Fibroblast of gingiva (primary cell): ENCODE measurements around the gene TMOD1.
A peak's percentile ranks its signal among the peaks of the same experiment; 100 is the strongest.

ENCODE experiments used
- DNase-seq: peaks from one replicate; pipeline ENCODE4 v3.0.0-alpha.2; 2011; ENCODE audit warnings: low read depth

TMOD1 gene

DNA sequence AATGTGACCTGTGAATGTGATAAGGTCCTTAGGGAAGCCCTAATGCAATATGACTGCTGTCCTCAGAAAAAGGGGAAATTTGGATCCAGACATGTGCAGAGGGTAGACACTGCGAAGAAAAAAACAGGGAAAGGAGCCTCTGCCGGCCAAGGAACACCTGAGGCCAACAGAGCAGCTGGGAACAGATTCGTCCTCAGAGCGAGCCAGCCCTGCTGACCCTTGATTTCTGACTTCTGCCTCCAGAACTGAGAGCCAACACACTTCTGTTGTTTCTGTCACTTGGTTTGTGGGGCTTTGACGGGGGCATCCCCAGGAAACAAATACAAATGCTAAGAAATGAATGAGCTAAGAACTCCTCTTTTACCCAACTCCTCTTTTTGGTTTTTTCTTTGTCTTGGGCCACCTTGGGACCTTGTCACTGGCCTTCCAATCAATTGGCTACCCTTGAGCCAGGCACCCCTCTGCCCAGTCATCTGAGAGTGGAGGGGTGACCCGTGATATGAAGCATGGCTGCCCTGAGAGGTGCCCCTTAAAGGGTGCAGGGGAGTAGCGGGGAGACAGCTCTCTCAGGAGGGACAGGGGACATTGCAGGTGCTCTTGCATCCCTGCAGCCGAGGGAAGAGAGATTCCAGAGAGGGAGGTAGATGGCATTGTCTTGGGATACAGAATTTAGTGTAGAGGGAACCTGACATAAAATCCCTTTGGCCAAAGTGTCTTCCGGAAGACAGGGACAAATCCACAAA is 16.9 kb downstream of the TMOD1 start:
- no peak for DNase-seq

GRCh38 chr9:97518909-97519307 is 17.4 kb downstream of the TMOD1 start:
- no peak for DNase-seq

GRCh38 chr9:97519441-97519970 is 18.0 kb downstream of the TMOD1 start:
- DNase-seq = no peak

DNA sequence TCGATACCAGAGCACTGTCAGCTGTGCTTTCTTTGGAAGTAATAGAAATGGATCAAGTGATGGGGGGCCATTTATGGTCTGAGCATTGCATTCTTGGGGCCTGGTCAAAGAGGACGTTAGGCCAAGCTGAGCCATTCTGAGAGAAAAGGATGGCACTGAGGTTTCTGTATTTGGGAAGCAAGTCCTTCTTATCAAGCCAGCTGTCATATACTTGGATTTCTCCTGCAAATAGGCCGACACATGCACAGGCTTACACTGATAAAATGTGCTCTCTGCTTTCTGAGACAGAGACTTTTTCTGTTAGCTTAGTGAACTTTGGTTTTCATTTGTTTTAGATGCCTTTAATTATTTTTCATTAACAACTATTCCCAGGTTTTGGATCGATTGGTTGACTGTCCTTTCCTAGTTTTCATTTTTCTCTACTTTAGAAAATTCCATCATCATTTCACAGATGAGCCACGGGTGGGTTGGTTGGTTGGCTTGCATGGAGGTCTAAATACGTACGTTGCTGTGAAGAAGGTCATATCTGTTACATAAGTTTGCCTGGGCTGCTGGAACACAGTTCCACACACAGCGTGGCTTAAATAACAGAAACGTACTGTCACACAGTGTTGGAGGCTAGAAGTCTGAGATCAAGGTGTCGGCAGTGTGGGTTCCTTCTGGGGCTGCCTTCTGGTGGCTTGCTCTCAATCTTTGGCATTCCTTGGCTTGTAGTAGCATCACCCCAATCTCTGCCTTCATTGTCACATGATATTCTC is 20.3 kb downstream of the TMOD1 start:
- DNase-seq = no peak

DNA sequence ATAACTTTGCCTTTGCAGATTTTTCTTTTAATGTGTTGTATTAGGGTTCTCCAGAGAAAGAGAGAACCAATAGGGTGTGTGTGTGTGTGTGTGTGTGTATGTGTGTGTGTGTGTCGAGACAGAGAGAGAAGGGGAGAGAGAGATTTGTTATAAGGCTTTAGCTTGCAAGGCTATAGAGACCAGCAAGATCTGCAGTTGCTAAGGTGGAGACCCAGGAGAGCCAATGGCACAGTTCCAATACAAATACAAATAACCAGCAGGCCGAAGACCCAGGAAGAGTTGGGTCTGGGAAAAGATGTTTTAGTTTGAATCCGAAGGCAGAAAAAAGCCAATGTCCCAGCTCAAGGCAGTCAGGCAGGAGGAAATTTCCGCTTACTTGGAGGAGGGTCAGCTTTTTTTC is 23.0 kb downstream of the TMOD1 start:
- no peak for DNase-seq

GRCh38 chr9:97525451-97525850 is 24.0 kb downstream of the TMOD1 start:
- DNase-seq = peak; percentile 83

DNA sequence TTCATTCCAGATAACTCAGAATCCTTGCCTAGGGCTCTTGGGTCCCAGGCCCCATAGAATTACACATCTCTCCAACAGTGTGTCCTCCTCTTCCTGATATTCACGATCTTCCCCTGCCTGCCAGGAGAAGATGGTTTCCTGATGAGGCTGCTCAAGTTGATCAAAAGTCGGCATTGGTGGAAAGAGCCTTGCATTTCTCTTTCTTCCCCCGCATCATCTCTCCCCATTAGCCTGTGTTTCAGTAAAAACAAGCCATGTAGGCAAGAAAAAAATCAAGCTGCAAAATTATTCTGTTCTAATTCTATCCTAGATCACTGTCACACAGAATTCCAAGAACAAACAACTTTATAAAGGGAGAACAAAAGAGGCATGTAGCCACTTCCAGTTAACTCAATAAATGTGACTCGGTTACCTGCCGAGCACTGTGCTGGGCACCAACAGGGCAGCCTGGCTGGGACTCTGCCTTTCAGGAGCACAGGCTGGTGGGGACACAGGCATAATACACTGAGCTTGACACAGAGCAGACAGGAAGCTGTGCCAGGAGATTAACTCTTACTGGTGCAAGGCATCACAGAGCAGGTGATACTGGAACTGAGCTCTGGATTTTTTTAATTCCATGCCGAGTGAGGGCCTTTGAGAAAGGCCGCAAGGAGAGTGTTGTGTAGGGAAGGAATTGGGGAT is 25.6 kb downstream of the TMOD1 start:
- DNase-seq = no peak

- no peak for DNase-seq
These were observed 26.4 kb downstream of the TMOD1 start for GRCh38 chr9:97527626-97528528.

GRCh38 chr9:97528529-97529230 is 27.2 kb downstream of the TMOD1 start:
- no peak for DNase-seq

DNA sequence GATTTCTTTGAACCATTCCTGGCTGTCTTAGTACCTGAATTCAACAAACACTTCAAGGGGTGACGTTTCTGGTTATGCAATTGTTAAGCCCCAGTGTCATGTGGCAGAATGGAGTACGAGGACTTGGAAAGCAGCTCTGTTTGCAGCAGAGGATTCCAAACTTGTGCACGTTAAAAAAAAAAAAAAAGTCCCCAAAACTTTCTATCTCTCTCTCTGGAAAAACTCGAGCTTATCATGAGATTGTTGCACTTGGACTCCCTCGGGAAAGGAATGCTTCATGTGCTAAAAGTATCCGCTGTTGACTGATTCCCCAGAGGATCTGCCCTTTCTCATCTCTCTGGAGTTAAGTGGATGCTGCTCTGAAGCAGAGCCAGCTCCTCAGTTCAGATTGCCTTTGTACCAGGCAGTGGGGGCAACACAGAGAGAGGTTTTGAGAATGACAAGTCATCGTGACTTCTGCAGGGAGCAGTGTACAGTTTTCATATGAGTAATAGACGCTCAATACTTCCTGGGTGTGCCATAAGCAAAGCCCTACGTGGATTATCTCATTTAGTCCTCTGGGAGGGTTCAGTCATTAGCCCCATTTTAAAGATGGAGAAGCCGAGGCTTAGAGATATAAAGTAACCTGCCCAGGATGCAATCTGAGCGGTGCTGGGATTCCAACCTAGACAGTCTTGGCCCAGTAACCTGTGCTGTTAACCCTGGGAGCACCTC is 28.1 kb downstream of the TMOD1 start:
- peak; percentile 16 for DNase-seq

DNA sequence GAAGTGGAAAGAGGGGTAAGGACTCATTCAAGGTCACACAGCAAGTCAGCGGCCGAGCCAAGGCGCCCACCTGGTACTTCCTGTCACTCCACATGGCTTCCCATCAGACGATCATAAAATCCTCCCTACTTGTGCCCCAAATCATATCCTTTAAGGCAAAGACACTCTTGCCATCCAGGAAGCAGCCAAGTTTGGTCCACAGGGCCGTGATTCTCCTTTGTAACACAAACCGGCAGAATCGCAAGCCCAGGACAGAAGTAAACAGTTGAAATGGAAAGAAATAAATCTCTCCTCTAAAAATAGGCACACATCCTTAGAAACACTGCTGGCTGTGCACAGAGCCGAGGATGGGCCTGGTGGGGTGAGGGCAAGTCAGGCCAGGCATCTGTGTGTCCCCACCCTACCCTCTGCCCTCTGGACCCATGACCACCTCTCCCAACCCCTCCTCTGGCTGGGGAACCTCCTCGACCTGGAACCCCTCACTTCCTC is 30.5 kb downstream of the TMOD1 start:
- no peak for DNase-seq

DNA sequence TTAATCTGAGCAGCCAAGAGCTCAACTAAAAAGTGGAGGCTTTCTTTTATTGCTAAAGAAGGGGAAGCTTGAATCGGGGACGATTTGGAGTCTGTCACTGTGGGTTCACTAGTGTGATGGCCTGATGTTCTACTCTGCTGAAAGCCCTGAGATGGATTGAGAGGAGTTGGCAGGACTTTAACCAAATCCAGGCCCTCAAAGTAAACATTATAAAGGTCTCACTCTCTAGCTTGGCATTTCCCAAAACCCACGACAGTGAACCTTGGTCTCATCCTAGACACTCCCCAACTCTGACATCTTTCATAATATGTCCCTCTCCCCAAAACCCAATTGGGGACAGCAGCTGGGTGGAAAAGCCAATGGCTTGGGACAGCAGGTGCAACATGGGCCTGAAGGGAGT is 32.7 kb downstream of the TMOD1 start:
- DNase-seq = no peak

- DNase-seq = no peak
These were observed 33.6 kb downstream of the TMOD1 start for GRCh38 chr9:97534961-97535594.

DNA sequence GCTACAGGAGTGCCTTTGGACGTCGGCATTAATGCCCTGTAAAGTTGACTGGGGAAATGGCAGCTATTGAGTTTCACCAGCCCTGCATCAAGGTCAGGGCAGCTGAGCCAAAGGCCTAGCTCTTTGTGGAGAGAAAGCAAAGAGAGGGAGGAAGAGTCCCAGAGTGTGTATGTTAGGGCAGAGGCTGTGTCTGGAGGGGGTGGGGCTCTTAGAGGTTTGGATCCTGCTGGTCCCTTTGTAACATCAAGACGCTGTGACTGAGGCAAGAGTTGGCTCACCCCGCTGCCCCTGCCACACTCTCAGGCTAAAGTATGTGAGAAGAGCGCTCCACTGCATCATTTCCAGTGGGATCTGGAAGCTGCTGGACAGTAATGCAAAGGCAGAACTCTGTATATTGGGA is 34.3 kb downstream of the TMOD1 start:
- DNase-seq = no peak

- no peak for DNase-seq
These were observed 35.0 kb downstream of the TMOD1 start for GRCh38 chr9:97536480-97536879.

GRCh38 chr9:97543561-97543960 is 42.1 kb downstream of the TMOD1 start:
- DNase-seq = no peak

DNA sequence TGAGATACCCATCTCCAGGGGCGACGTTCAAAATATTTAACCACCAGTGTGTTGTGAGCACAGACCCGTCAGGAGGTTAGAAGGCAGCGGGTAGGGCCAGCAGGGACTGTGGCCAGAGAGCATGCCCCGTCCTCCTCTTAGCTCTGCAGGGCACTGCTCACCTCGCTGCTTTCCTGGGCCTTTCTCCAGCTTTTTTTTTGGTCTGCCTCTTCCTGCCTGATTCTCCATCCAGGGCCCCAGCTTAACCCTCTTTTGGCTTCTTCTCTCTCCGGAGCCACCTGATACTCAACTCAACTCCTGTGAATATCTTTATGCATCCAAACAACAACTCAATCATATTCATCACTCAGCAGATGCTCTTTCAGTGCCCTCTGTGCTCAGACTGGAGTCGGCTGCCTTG is 44.0 kb downstream of the TMOD1 start:
- no peak for DNase-seq

DNA sequence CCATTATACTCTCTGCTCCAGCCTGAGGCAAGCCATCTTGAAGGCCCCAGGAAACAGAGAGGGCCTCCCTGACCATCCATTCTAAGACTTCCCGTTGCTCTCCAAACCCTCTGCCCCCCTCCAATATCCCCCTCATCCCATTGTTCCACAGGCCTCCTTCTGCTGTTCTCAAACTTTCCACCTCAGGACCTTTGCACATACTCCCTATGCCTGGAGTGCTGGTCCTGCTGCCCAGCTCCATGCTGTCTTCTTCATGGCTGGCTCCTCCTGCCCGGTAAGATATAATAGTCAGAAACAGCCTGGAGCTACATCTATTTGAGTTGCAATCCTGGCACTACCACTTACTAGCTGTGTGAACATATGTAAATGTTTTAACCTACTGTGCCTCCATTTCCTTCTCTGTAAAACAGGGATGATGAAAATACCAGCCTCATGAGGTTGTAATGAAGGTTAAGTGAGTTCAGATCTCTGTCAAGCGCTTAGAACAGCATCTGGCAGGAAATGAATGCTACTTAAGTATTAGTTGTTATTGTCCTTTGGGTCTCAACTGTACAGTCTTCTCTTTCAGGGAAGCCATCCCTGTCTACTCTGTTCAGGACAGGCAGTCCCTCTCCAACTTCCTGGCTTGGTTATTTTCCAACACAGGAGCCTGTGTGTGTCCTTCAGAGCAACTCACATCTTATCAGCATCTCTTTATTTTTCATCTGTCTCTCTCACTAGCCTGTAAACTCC is 45.8 kb downstream of the TMOD1 start:
- DNase-seq = no peak

DNA sequence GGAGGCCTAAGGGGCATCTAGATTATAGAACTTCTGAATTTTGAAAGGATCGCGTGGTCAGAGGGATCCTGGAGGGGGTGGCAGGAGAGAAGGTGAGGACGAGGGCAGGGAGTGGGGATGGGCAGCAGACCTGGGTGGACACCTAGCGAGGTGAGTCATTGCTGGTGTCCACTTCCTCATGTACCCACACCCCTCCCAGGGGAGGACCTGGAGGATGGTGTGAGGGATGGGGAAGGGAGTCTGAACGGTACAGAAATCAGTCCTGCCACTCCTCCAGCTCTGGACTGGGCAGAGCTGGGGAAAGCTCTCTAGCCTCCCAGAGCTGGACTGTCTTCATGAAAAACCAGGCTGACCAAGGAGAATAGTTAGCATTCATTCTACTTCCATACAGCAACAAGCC is 46.9 kb downstream of the TMOD1 start:
- DNase-seq = no peak
